GM12872 (cell line): Measurements from ENCODE around the gene SLC19A1.

ENCODE experiments used
- CTCF ChIP-seq: IDR thresholded peaks from 3 replicates; pipeline ENCODE4 v1.5.1; 2011; ENCODE audit warnings: low read depth, mild to moderate bottlenecking, low read length, moderate library complexity; ENCODE audit not compliant: insufficient read depth

SLC19A1 gene

GRCh38 chr21:45549626-45550463 is 7.6 kb upstream of the SLC19A1 start:
- TF ChIP-seq CTCF: peak; percentile 35; the same call in 1 of the 3 replicates

GRCh38 chr21:45548711-45549491 is 6.7 kb upstream of the SLC19A1 start:
- TF ChIP-seq CTCF: no peak

GRCh38 chr21:45547545-45547900 is 5.3 kb upstream of the SLC19A1 start:
- TF ChIP-seq CTCF: no peak

GRCh38 chr21:45546636-45547544 is 4.7 kb upstream of the SLC19A1 start:
- TF ChIP-seq CTCF: no peak

- TF ChIP-seq CTCF: no peak
Measured at GRCh38 chr21:45545691-45546531, 3.7 kb upstream of the SLC19A1 start.

GRCh38 chr21:45545236-45545570 is 3.0 kb upstream of the SLC19A1 start:
- TF ChIP-seq CTCF: no peak
